Stimulated activated CD4-positive, alpha-beta T cell treated with anti-CD3 and anti-CD28 coated beads, Interleukin-4, amount 100 ng/mL, for 48 hours (primary cell): Measurements from ENCODE around the gene ANXA9.
A peak's percentile ranks its signal among the peaks of the same experiment; 100 is the strongest.

Experiments used
- DNase-seq, 2 donors: peaks; one replicate each; pipeline ENCODE4 v3.0.0-alpha.2; 2020; ENCODE audit warnings: low read depth in 2 of 2

The ANXA9 gene

GRCh38 chr1:150974580-150975478 is 7.3 kb upstream of the ANXA9 start, which contains the start of gene CERS2:
CERS2 (minus strand) TSS chr1:150974835; CDS start chr1:150969090, 5,745 bp downstream.
- DNase-seq = peak; percentile 54 to 65

- DNase-seq = no peak
These were observed 5.7 kb upstream of the ANXA9 start for GRCh38 chr1:150976401-150976821.

- DNase-seq = peak; percentile 58 to 69
These were observed 5.0 kb upstream of the ANXA9 start for GRCh38 chr1:150976879-150977694.

- peak; percentile 81 to 86 for DNase-seq
These were observed 2.7 kb upstream of the ANXA9 start for GRCh38 chr1:150979092-150980056.

GRCh38 chr1:150981177-150981804 is 801 bp upstream of the ANXA9 start:
- no peak for DNase-seq

- DNase-seq = no peak
These were observed 3.2 kb downstream of the ANXA9 start for GRCh38 chr1:150985179-150985825.

DNA sequence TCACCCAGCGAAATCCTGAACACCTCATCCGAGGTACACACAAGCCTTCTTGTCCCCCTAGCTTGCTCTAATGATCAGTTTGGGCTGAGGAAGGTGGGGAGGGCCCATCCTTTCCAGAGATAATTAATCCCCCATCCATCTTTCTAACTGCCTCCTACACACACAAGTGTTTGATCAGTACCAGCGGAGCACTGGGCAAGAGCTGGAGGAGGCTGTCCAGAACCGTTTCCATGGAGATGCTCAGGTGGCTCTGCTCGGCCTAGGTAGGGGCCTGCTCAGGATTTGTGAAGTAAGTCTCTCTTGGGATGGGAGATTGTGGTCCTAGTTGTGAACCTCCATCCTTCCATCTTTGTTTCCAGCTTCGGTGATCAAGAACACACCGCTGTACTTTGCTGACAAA is 5.8 kb downstream of the ANXA9 start:
- DNase-seq = no peak

DNA sequence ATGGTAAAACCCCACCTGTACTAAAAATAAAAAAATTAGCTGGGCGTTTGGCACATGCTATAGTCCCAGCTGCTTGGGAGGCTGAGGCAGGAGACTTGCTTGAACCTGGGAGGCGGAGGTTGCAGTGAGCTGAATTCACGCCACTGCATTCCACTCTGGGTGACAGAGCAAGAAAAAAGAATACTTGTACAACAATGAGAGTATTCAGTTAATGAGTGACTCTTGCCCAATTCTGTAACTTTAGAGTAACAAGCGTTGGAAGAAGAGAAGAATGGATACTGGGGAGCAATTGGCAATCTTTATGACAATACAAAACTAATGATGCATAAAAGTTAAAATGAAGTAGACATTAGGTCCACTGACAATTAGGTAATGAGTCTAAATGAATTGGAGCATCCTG is 10.5 kb downstream of the ANXA9 start:
- no peak for DNase-seq

DNA sequence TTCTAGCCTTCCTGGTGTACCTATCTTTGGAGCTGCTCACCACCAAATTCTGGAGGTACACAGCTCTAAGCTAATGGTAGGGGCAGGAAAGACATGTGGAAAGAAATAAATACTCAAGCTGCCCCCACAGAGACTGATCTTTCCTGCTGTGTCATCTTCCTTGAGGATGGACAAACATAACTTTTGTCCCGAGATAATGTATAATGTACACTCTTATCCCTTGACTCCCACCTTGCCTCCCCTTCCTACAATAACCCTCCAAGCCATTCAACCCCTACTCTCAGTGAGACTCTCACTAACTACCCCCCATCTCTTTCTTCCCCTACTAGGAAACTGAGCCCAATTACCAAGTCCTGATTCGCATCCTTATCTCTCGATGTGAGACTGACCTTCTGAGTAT is 12.2 kb downstream of the ANXA9 start:
- DNase-seq = no peak

DNA sequence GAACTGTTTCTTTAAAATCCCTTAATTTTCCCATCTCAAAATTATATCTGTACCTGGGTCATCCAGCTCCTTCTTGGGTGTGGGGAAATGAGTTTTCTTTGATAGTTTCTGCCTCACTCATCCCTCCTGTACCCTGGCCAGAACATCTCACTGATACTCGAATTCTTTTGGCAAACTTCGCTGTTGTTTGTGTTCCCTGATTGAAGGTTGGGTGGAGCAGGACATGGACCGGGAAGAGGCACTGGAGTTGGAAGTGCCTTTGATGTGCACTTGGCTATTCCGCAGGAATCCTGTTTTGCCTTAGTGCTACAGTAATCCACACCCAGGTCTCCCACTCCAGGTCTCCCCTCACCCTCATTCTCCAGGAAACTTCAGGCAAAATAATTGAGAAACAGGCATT is 13.4 kb downstream of the ANXA9 start:
- DNase-seq = no peak

DNA sequence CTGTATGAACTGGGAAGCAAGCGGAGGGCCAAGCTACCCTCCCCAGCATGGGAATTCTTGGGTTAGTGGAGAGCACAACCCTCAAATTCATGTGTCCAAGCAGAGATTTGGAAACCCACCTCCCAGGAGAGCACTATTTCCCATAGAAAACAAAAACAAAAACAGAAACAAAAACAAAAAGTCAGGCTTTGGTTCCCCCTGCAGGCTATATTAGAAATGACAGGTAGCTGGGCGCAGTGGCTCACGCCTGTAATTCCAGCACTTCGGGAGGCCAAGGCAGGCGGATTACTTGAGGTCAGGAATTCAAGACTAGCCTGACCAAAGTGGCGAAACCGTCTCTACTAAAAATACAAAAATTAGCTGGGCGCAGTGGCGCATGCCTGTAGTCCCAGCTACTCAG is 13.8 kb downstream of the ANXA9 start:
- no peak for DNase-seq

GRCh38 chr1:150997126-150997872 is 15.2 kb downstream of the ANXA9 start:
- DNase-seq = no peak

DNA sequence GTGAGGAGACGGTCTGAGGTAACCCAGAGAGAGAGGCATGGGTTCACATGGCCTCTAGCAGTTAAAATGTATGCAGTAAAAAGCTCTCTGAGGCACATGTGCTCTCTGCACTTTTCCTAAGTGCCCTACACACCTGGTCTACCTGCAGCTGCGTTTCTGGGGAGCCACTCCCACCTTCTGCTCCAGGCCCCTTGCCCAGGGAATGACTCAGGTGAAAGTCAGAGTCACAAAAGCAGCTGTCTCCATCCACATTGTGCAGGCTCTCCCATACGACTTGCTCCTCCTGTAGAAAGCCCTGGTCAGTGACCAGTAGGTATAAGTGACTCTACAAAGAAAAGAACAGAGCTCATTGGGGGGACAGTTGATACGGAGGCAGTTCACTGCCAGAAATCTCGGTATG is 15.9 kb downstream of the ANXA9 start:
- DNase-seq = no peak

- DNase-seq = no peak
These were observed 17.1 kb downstream of the ANXA9 start for GRCh38 chr1:150999051-150999674.

GRCh38 chr1:150999926-151000325 is 17.8 kb downstream of the ANXA9 start:
- DNase-seq = no peak

- DNase-seq = no peak
These were observed 18.3 kb downstream of the ANXA9 start for GRCh38 chr1:151000408-151000807.

DNA sequence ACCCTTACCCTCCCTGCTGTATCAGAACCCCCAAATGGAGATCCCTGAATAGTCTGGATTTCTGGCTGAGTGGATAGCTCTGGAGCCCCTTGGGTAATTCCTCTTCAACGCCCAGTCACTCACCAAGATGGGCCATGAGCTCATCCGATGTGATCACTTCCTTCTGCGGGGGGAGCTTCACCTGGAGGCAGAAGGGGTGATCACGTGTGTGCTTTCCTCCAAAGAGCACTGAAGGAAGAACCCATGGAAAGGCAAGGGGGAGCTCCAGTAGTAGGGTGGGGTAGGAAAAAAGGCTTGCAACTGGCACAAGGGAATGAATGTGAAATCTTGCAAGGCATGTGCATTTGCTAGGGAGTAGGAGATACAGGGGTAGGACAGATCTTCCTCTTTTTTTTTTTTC is 19.5 kb downstream of the ANXA9 start:
- DNase-seq = no peak

DNA sequence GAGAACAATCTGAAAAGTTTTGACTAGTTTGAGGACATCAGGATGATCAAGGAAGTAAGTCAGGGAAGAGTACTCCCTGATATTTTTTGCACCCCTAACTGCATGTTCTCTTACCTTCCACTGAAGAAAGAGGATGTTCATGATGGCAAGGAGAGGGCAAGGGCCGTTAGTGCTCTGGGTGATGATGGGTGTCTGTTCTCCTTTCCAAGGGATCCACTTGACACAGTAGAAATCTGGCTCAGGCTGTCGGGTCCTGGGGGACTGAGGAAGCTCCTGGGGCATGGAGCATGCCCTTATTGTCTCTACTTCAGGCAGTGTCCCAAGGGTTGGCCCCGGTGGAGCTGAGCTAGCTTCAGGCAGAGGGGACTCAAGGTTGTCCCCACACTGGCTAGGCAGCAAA is 20.0 kb downstream of the ANXA9 start:
- no peak for DNase-seq

- DNase-seq = no peak
These were observed 20.5 kb downstream of the ANXA9 start for GRCh38 chr1:151002611-151003010.
